ENCODE measurements around the gene OR9I1. TPM values are rescaled to one million over a fixed set of nuclear protein-coding genes. Genes with fewer than 3 reads are reported as not detected.

Gene OR9I1
- total and polyA plus RNA-seq, 8 donors: not detected

DNA sequence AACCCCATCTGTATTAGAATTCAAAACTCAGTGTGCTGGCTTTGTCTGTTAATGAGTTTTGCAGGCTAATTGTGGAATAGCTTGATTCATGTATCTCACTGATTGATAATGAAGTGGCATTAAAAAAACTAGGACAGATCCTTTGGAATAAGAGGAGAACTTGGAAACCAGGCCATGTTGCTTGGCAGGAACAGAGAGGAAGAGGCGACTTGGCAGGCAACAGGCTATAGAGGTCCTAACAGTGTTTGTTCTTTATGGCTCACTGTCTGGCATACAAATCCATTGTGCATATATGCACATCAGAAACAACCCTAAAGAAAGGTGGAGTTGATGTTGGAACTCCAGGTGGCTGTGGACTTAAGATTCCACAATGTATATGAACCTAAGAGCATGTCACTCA lies 17.4 kb upstream of the OR9I1 start:
- TF ChIP-seq, protein P1, sequence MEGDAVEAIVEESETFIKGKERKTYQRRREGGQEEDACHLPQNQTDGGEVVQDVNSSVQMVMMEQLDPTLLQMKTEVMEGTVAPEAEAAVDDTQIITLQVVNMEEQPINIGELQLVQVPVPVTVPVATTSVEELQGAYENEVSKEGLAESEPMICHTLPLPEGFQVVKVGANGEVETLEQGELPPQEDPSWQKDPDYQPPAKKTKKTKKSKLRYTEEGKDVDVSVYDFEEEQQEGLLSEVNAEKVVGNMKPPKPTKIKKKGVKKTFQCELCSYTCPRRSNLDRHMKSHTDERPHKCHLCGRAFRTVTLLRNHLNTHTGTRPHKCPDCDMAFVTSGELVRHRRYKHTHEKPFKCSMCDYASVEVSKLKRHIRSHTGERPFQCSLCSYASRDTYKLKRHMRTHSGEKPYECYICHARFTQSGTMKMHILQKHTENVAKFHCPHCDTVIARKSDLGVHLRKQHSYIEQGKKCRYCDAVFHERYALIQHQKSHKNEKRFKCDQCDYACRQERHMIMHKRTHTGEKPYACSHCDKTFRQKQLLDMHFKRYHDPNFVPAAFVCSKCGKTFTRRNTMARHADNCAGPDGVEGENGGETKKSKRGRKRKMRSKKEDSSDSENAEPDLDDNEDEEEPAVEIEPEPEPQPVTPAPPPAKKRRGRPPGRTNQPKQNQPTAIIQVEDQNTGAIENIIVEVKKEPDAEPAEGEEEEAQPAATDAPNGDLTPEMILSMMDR (IDR thresholded peaks at IDR 0.05): no peak
- no peak overlapping the region for H3K27ac ChIP-seq
- DNase-seq (peak in 1 of 4 donors; percentile 35), ATAC-seq (no peak)
- H3K9me3 ChIP-seq: no peaks in the 10 kb centered on the region
- no peak overlapping the region for H3K4me3 ChIP-seq
- H3K27me3 ChIP-seq: no peaks in the 10 kb centered on the region
- H3K36me3 ChIP-seq: no peaks in the 10 kb centered on the region
- intact Hi-C loops (cut with DNase I): no loop called here
- H3K4me1 ChIP-seq: no peaks in the 10 kb centered on the region

DNA sequence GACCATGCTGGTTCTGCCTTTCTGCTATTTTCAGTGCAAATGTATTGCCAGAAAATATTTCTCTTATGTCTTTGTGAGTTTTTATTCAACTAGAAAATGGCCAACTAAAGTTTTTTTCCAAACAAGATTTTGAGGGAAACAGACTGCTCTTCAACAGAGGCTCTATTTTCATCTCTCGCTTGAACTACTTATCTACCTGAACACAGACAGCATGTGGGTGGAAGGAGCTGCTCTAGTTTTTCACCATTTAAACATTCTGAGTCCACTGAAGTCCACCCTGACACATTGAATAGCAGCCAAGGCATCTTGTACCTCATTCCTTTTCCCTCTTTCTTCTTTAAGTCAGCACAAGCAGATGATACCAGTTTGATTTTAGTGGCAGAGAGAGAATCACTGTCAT lies 9.8 kb upstream of the OR9I1 start:
- Histone ChIP-seq H3K27ac (no peak overlapping the region), H3K9me3 (no peaks in the 10 kb centered on the region), H3K4me3 (no peak overlapping the region), H3K27me3 (no peaks in the 10 kb centered on the region), H3K4me1 (no peaks in the 10 kb centered on the region), H3K36me3 (no peaks in the 10 kb centered on the region)
- TF ChIP-seq, protein P1 (IDR thresholded peaks at IDR 0.05): no peak
- DNase-seq (no peak), ATAC-seq (no peak)
- intact Hi-C loops (cut with DNase I): no loop called here

DNA sequence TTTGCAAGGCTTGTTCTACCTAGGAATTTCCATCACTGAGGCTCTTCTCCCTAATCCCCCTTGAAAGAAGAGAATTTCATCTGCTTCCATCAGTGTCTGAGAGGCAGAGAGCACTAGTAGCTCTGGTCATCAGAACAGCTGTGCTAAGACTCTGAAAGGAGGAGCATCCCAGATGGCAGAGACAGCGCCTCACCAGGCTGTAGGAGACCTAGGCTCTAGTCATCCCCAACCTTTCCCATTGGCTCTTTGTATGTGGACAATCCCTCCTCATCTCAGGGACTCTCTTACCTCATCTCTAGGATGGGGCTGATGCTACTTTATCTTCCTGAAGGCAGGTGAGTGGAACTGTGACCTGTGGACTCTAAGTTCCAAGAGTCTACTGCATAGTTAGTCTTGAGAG lies 8.8 kb upstream of the OR9I1 start:
- H3K27ac ChIP-seq: no peak overlapping the region
- ATAC-seq: no peak

DNA sequence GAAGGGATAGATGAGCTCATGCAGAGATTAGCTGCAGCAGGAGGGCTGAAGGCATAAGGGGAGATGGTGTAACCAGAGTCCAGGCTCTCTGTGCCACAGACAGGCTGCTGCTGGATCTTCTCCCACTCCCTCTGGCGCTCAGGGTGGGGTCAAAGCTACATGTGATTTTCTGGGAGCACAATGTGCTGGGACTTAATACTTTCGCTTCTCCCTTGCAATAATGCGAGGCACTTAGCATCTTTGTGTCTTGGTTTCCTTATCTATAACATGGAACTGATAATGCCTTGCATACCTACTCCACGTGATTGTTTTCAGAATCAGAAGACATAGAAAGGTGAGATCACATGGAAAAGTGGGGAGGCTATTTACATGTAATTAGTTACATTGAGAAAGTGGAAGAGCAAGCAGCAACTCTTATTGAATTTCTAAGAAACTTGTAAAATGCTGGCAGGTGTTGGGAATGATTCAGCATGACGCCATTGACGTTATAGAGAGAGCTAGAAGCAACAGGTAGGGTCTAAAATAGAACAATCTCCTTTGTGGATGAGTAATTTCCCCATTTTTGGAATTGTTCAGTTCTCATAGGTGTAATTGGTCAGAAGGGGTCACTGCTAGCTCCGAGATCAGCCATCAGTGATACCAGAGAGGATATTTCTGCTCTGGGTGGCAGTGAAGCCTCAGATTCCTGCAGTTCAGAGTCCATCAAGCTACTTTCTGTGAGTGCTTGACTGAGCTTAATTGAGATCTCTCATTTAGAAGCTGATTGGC lies 8.2 kb upstream of the OR9I1 start:
- Histone ChIP-seq H3K27me3 (no peaks in the 10 kb centered on the region), H3K9me3 (no peaks in the 10 kb centered on the region), H3K36me3 (no peaks in the 10 kb centered on the region), H3K4me1 (no peaks in the 10 kb centered on the region), H3K4me3 (no peak overlapping the region), H3K27ac (no peak overlapping the region)
- TF ChIP-seq, protein P1 (IDR thresholded peaks at IDR 0.05): no peak
- ATAC-seq (no peak), DNase-seq (no peak)
- intact Hi-C loops (cut with DNase I): no loop called here

More for the DNA sequence above, 8.8 kb upstream of the OR9I1 start:
- TF ChIP-seq, protein P1 (IDR thresholded peaks at IDR 0.05): no peak
- no peak for DNase-seq
- intact Hi-C loops (cut with DNase I): no loop called here
- no peaks in the 10 kb centered on the region for H3K36me3 ChIP-seq
- no peaks in the 10 kb centered on the region for H3K27me3 ChIP-seq
- H3K9me3 ChIP-seq: no peaks in the 10 kb centered on the region
- H3K4me1 ChIP-seq: no peaks in the 10 kb centered on the region
- no peak overlapping the region for H3K4me3 ChIP-seq

DNA sequence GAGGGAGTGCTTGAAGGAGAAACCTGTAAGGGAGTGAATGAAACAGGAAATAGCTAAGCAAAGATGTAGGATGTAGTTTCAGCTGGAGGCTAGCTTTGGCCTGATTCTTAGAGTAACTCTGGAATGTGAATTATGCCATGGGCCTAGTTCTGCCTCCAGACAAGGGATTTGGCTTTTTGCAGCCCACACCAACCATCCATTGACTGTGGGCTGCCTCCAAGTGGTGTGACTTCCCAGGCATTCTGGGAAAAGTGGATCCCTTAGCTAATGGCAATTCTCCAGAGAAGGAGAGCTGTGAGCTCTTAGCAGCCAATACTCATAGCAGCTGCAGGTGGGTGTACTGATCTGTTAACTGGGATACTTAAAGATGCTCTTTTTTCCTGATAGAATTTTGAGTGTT lies 2.0 kb upstream of the OR9I1 start:
- H3K4me3 ChIP-seq: no peak overlapping the region
- no peak overlapping the region for H3K27ac ChIP-seq
- DNase-seq: no peak
- H3K9me3 ChIP-seq: no peaks in the 10 kb centered on the region
- H3K27me3 ChIP-seq: no peaks in the 10 kb centered on the region
- intact Hi-C loops (cut with DNase I): no loop called here
- no peaks in the 10 kb centered on the region for H3K36me3 ChIP-seq
- TF ChIP-seq, protein P1 (IDR thresholded peaks at IDR 0.05): no peak
- no peak for ATAC-seq
- H3K4me1 ChIP-seq: no peaks in the 10 kb centered on the region
